A549 (cell line): ENCODE data around the gene CNBD2. TPM values are rescaled to one million over a fixed set of nuclear protein-coding genes. Genes with fewer than 3 reads are reported as not detected.

Experiments
- ATAC-seq, 2 experiments: fragments of 200-7000 bp in 1 of 2; fragments of >200 bp in 1 of 2; cut with Nextera tagmentation in 1 of 2; cut with Tn5 transposase in 1 of 2; 3 replicates each; pipeline versions ENCODE4 v1.8.0 to v1.9.1; 2018 to 2020; ENCODE audit warnings: mild to moderate bottlenecking in 1 of 2, moderate library complexity in 1 of 2
- CTCF ChIA-PET: fragments of 300-600 bp; sonication (Branson Sonifier 250); formaldehyde crosslinking; extraction: SDS; loops from one replicate; lab custom pipeline; 2021; ENCODE audit warnings: antibody characterized with exemption, inconsistent platforms; lab: Yijun Ruan, JAX
- POLR2A ChIA-PET: fragments of 350-600 bp; formaldehyde crosslinking; extraction: SDS; loops from one replicate; lab custom pipeline; 2021; ENCODE audit warnings: antibody characterized with exemption, inconsistent platforms; lab: Yijun Ruan, JAX
- DNase-seq, 2 experiments: peaks; one replicate each; pipeline versions ENCODE4 v3.0.0 to v3.0.0-alpha.2; 2011 to 2016; ENCODE audit warnings: low read depth in 1 of 2, low spot score in 1 of 2
- FAIRE-seq: peaks from 2 replicates; lab custom pipeline; 2011; peaks lifted over from hg19 to GRCh38; lab: Jason Lieb, UNC
- H3K27ac ChIP-seq, 2 experiments: fragments of >200 bp; sonication (Bioruptor Twin); formaldehyde crosslinking; 3 replicates each; pipeline ENCODE4 v1.5.1; 2016 to 2017
- H3K4me1 ChIP-seq: fragments of >200 bp; sonication (Bioruptor Twin); formaldehyde crosslinking; 3 replicates; pipeline ENCODE4 v1.6.1; 2016
- H3K4me2 ChIP-seq: fragments of >200 bp; sonication (Bioruptor Twin); formaldehyde crosslinking; 3 replicates; pipeline ENCODE4 v1.6.1; 2016
- H3K4me3 ChIP-seq: fragments of >200 bp; sonication (Bioruptor Twin); formaldehyde crosslinking; 3 replicates; pipeline ENCODE4 v1.5.1; 2016
- H3K9me3 ChIP-seq: fragments of >200 bp; sonication (Bioruptor Twin); formaldehyde crosslinking; 3 replicates; pipeline ENCODE4 v1.6.1; 2016
- CBX2 ChIP-seq: fragments of 200-600 bp; sonication (generic); IDR thresholded peaks from 2 replicates; pipeline ENCODE4 v1.6.1; 2016; ENCODE audit warnings: low read depth, mild to moderate bottlenecking, borderline replicate concordance
- HDAC2 ChIP-seq: fragments of 200-600 bp; sonication (generic); IDR thresholded peaks from 2 replicates; pipeline ENCODE4 v1.6.1; 2016
- JUN ChIP-seq, 2 experiments: fragments of >200 bp; sonication (Bioruptor Twin); formaldehyde crosslinking; IDR thresholded peaks; 2 replicates in 1 of 2; 3 replicates in 1 of 2; pipeline ENCODE4 v1.6.1; 2016 to 2017
- KDM1A ChIP-seq: fragments of 200-600 bp; sonication (generic); IDR thresholded peaks from 2 replicates; pipeline ENCODE4 v1.6.1; 2016; ENCODE audit warnings: low read depth, mild to moderate bottlenecking
- MAZ ChIP-seq: fragments of 150-350 bp; IDR thresholded peaks from 2 replicates; pipeline ENCODE4 v1.6.1; 2014; ENCODE audit warnings: antibody characterized with exemption, low read depth, low read length, borderline replicate concordance
- NFE2L2 ChIP-seq: fragments of 150-350 bp; conservative IDR thresholded peaks from 2 replicates; pipeline ENCODE4 v1.6.1; 2014; ENCODE audit warnings: low read length
- PHF8 ChIP-seq: fragments of 200-600 bp; sonication (generic); IDR thresholded peaks from 2 replicates; pipeline ENCODE4 v1.6.1; 2016; ENCODE audit warnings: low read depth, mild to moderate bottlenecking, antibody characterized with exemption, moderate library complexity, borderline replicate concordance
- POLR2A ChIP-seq: IDR thresholded peaks from 2 replicates; pipeline ENCODE4 v1.6.1; 2012; ENCODE audit warnings: mild to moderate bottlenecking, low read length
- RFX5 ChIP-seq: fragments of 450-650 bp; IDR thresholded peaks from 2 replicates; pipeline ENCODE4 v1.7.1; 2014; ENCODE audit warnings: antibody characterized with exemption, mild to moderate bottlenecking, moderate library complexity
- SMC3 ChIP-seq: fragments of >200 bp; sonication (Bioruptor Twin); formaldehyde crosslinking; IDR thresholded peaks from 3 replicates; pipeline ENCODE4 v1.6.1; 2018; ENCODE audit warnings: inconsistent platforms
- WGBS: methylation state at CpG from one replicate; pipeline ENCODE4 v1.1.6; 2017; ENCODE audit errors: missing lambda C conversion rate; 5-methylcytosine and 5-hydroxymethylcytosine counted together
- polyA plus RNA-seq, 4 experiments: library from polyadenylated mRNA; depleted of rRNA in 3 of 4; stranded (reverse); fragments of >200 nt; fragmentation: RNase III in 1 of 4; extraction: RNeasy Plus Mini Kit Qiagen cat#74134 plus additional on column Dnase treatment in 1 of 4; gene quantifications; 2 replicates in 3 of 4; 3 replicates in 1 of 4; pipeline ENCODE4 v1.2.3, GENCODE V29; 2011 to 2017
- TF ChIP-seq, protein P1 (sequence below): fragments of 250-450 bp; sonication (Bioruptor Pico); IDR thresholded peaks from 2 replicates; pipeline ENCODE4 v1.5.0; 2020; ENCODE audit warnings: low read depth, mild to moderate bottlenecking, moderate library complexity
- TF ChIP-seq, protein P2 (sequence below): fragments of >200 bp; sonication (Bioruptor Twin); formaldehyde crosslinking; IDR thresholded peaks from 3 replicates; pipeline ENCODE4 v1.6.1; 2016
- TF ChIP-seq, protein P3 (sequence below): fragments of 250-450 bp; sonication (Bioruptor Pico); IDR thresholded peaks from 2 replicates; pipeline ENCODE4 v1.5.0; 2021; ENCODE audit warnings: mild to moderate bottlenecking, moderate library complexity, borderline replicate concordance
- TF ChIP-seq, protein P4 (sequence below): IDR thresholded peaks from 2 replicates; pipeline ENCODE4 v1.6.1; 2012; ENCODE audit warnings: low read depth, borderline replicate concordance

CNBD2 gene
- polyA plus RNA-seq, 2 of the 4 experiments (the other 2 are of a cell fraction) = 4.3 to 5.4 TPM

DNA sequence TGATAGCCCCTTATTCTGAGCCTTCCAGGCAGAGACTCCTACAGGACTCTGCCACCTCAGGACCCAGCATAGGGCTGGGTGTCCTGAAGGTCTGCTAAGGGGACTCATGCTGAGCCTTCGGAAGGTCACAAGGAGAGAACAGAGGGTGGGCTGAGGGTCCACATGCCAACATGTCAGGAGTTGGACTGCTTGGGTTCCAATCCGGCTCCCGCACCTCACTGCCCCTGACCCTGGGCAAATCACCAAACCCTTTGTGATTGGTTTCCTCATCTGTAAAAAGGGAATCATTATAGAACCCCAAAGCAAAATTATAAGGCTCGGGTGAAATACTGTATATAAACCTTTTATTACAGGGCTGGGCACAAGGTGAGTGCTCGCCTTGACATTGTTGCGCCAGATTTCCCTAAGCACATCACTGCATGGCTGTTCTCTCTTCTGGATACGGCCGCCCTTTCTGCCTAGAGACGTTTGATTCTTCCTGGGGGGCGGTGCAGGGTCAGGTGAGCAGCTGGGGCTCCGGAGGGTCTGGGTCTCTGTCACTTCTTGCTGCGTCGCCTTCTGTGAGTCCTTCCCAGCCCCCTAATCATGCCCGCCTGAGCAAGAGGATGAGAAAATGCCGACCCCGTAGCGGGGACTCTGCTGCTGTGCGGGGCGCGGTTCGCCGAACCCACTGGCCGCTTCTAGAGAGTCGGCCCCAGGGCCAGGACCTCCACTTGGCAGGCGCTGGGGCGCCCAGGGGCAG lies 95.7 kb downstream of the CNBD2 start:
- Histone ChIP-seq H3K4me2 (peak overlapping the region; percentile 89), H3K27ac (peak overlapping the region; percentile 88 to 93), H3K4me3 (peak overlapping the region; percentile 69), H3K9me3 (no peaks in the 10 kb centered on the region), H3K4me1 (peaks cover 33% of the 10 kb centered on the region)
- peak; percentile 38; the same call in 1 of the 2 replicates for TF ChIP-seq PHF8
- TF ChIP-seq, protein P1, sequence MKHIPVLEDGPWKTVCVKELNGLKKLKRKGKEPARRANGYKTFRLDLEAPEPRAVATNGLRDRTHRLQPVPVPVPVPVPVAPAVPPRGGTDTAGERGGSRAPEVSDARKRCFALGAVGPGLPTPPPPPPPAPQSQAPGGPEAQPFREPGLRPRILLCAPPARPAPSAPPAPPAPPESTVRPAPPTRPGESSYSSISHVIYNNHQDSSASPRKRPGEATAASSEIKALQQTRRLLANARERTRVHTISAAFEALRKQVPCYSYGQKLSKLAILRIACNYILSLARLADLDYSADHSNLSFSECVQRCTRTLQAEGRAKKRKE = no peak
- TF ChIP-seq, protein P2, sequence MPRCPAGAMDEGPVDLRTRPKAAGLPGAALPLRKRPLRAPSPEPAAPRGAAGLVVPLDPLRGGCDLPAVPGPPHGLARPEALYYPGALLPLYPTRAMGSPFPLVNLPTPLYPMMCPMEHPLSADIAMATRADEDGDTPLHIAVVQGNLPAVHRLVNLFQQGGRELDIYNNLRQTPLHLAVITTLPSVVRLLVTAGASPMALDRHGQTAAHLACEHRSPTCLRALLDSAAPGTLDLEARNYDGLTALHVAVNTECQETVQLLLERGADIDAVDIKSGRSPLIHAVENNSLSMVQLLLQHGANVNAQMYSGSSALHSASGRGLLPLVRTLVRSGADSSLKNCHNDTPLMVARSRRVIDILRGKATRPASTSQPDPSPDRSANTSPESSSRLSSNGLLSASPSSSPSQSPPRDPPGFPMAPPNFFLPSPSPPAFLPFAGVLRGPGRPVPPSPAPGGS = 0 out of 3 replicates have a peak, but pooled peaks have one; percentile 21
- WGBS = 24% methylated on average over 22 of the region's 26 CpGs
- FAIRE-seq (no peak), ATAC-seq (peak; percentile 32 to 37), DNase-seq (no peak)
- ChIA-PET CTCF (interaction anchor here (0.8 to 2.1 kb wide), 11 partner anchors 9 to 139 kb away, joined by 3 to 16 read pairs (median 4); no protein-coding TSS in a partner anchor), POLR2A (interaction anchor here (0.9 to 2.1 kb wide), 5 partner anchors 14 to 74 kb away, joined by 3 to 18 read pairs (median 4); no protein-coding TSS in a partner anchor)

DNA sequence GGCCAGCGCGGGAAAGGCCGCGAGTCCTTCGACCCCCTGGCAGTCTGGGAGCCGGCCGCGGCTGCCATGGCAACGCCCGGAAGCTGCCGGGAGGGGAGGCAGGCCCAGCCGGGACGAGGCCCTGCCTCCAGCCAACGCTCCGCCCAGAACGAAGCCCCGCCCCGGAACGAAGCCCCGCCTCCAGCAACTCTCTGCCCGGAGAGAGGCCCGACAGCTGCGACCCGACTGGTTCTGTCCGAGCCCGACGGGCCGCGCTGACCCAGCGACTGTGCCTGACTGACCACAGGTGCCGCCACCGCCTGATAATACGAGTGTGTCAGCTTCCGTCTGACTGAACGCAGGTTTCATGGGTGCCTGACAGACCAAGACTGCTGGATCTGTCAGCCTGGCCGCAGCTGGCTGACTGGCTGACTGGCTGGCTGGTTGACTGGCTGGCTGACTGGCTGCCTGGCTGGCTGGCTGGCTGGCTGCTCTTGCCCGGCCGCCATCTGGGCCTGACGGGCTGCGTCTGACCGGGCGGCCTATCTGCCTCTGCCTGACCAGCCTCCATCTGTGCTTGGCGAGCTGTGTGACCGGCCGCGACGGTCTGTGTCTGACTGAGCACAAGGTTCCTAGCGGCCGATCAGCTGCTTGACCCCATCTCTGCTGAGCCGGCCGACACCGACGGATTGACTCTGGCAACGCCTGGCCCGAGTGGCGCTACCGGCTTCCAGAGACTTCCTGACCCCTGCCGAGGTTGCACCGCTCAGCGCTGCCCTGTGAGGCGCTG lies 96.5 kb downstream of the CNBD2 start:
- peaks cover 33% of the 10 kb centered on the region for H3K4me1 ChIP-seq
- POLR2A ChIA-PET = interaction anchor here (0.8 to 2.1 kb wide), 6 partner anchors 15 to 74 kb away, joined by 3 to 18 read pairs (median 4); no protein-coding TSS in a partner anchor
- 44% methylated on average over 23 of the region's 61 CpGs for WGBS
- H3K27ac ChIP-seq = peak overlapping the region; percentile 88 to 93
- CTCF ChIA-PET = interaction anchor here (0.7 to 2.1 kb wide), 14 partner anchors 9 to 138 kb away, joined by 3 to 16 read pairs (median 4); partner anchors contain the start of gene SCAND1
- DNase-seq = peak; percentile 82 to 91
- TF ChIP-seq NFE2L2 (no peak), HDAC2 (no peak), CBX2 (no peak), SMC3 (peak; percentile 21; the same call in 1 of the 3 replicates), MAZ (no peak), KDM1A (no peak), RFX5 (0 out of 2 replicates have a peak, but pooled peaks have one; percentile 34), JUN (IDR thresholded peaks at IDR 0.05) (0 out of 5 replicates have a peak, but pooled peaks of 1 of the 2 experiments have one; percentile 32), POLR2A (peak; percentile 86)
- TF ChIP-seq, protein P3, sequence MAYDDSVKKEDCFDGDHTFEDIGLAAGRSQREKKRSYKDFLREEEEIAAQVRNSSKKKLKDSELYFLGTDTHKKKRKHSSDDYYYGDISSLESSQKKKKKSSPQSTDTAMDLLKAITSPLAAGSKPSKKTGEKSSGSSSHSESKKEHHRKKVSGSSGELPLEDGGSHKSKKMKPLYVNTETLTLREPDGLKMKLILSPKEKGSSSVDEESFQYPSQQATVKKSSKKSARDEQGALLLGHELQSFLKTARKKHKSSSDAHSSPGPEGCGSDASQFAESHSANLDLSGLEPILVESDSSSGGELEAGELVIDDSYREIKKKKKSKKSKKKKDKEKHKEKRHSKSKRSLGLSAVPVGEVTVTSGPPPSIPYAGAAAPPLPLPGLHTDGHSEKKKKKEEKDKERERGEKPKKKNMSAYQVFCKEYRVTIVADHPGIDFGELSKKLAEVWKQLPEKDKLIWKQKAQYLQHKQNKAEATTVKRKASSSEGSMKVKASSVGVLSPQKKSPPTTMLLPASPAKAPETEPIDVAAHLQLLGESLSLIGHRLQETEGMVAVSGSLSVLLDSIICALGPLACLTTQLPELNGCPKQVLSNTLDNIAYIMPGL (CRISPR knock-in tag) = no peak
- TF ChIP-seq, protein P2 = no peak
- TF ChIP-seq, protein P4, sequence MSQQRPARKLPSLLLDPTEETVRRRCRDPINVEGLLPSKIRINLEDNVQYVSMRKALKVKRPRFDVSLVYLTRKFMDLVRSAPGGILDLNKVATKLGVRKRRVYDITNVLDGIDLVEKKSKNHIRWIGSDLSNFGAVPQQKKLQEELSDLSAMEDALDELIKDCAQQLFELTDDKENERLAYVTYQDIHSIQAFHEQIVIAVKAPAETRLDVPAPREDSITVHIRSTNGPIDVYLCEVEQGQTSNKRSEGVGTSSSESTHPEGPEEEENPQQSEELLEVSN = peak; percentile 79
- peak overlapping the region; percentile 69 for H3K4me3 ChIP-seq
- H3K9me3 ChIP-seq = no peaks in the 10 kb centered on the region
- FAIRE-seq = no peak
- ATAC-seq = peak; percentile 93 to 96
- peak overlapping the region; percentile 89 for H3K4me2 ChIP-seq
